Left ventricle myocardium inferior (tissue), 1 donor: ENCODE results near the gene CDH15. TPM values are rescaled to one million over a fixed set of nuclear protein-coding genes. Genes with fewer than 3 reads are reported as not detected.

Experiments used
- DNase-seq: peaks from one replicate; pipeline ENCODE4 v3.0.0-alpha.2; 2020
- H3K27ac ChIP-seq: fragments of 200-600 bp; replicated peaks from 2 replicates; pipeline ENCODE4 v1.8.0; 2021
- H3K27me3 ChIP-seq: fragments of 200-600 bp; 2 replicates; pipeline ENCODE4 v1.8.0; 2021; ENCODE audit warnings: low read depth
- H3K36me3 ChIP-seq: fragments of 200-600 bp; 2 replicates; pipeline ENCODE4 v1.8.0; 2021
- H3K4me1 ChIP-seq: fragments of 200-600 bp; 2 replicates; pipeline ENCODE4 v1.8.0; 2021
- H3K4me3 ChIP-seq: fragments of 200-600 bp; 2 replicates; pipeline ENCODE4 v1.8.0; 2021; ENCODE audit warnings: mild to moderate bottlenecking, moderate library complexity
- H3K9me3 ChIP-seq: fragments of 200-600 bp; replicated peaks from 2 replicates; pipeline ENCODE4 v1.8.0; 2021
- CTCF ChIP-seq: fragments of 200-600 bp; IDR thresholded peaks from 2 replicates; pipeline ENCODE4 v1.8.0; 2021; ENCODE audit warnings: antibody characterized with exemption, mild to moderate bottlenecking, borderline replicate concordance
- intact Hi-C: fragments of 100-400 bp; cut with micrococcal nuclease; formaldehyde crosslinking; loops from one replicate; pipeline ENCODE4 v1.11.0; 2022
- total RNA-seq: library from RNA; stranded (reverse); fragmentation: NEBNext Ultra II Directional; extraction: Animal tissue kit (Norgen Biotek cat#: 25700); gene quantifications from one replicate; pipeline ENCODE4 v1.2.1, GENCODE V29; 2021
- donor health status: DM: no; HTN: yes; CAD: no; lungs with severe emphysema.

Gene CDH15
- total RNA-seq, 1 donor from 2014 or later: not detected

- H3K27me3 ChIP-seq: peaks cover 80% of the 10 kb centered on the region
- no peaks in the 10 kb centered on the region for H3K36me3 ChIP-seq
- peaks cover 23% of the 10 kb centered on the region for H3K4me1 ChIP-seq
- no peak for TF ChIP-seq CTCF
- intact Hi-C loops: no loop called here
- no peak for DNase-seq
- no peak overlapping the region for H3K27ac ChIP-seq
- no peaks in the 10 kb centered on the region for H3K9me3 ChIP-seq
- H3K4me3 ChIP-seq: peak overlapping the region; percentile 25
Measured at GRCh38 chr16:89166696-89167424, 4.7 kb upstream of the CDH15 start.

- Histone ChIP-seq H3K27ac (no peak overlapping the region), H3K4me3 (peak overlapping the region; percentile 25), H3K27me3 (peaks cover 85% of the 10 kb centered on the region), H3K9me3 (no peaks in the 10 kb centered on the region), H3K4me1 (peaks cover 24% of the 10 kb centered on the region), H3K36me3 (no peaks in the 10 kb centered on the region)
- intact Hi-C loops: no loop called here
- TF ChIP-seq CTCF: peak; percentile 83
- DNase-seq: peak; percentile 78
Measured at GRCh38 chr16:89167425-89167941, 4.1 kb upstream of the CDH15 start.

DNA sequence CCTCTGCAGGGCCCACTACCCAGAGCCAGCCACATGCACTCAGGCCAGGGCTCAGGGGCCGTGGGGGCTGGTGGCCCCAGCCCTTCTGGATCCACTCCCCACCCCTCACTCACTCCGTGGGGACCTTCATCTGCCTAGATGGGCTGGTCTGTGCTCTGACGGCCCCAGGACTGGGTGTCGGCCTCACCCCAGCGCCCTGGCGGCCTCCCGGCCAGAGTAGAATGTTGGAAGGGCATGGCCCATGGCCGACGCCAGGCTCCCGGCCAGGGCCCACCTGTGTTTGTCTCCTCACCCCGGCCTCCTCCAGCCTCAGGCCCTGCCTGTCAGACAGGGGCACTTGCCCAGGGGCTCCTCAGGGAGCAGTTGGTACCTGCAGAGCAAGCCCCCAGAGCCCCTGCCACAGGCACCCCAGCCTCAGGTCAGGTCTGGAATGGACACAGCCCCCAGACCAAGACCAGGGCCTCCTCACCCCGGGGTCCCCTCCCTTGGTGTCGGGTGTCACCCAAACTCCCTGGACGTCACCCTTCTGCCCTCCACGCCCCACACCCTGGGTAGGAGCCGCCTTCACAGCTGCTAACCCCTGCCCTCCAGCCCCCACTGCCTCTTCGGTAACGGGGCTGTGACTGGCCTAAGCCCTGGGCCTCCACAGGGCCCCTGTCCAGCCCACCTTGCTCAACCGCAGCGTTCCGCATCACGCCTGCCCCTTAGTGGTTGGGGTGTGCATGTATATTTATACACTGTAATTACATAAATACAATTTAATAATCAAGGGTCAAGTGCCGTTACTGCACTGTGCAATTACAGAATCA is 3.0 kb upstream of the CDH15 start:
- Histone ChIP-seq H3K9me3 (no peaks in the 10 kb centered on the region), H3K4me3 (no peak overlapping the region), H3K27ac (no peak overlapping the region), H3K4me1 (peaks cover 24% of the 10 kb centered on the region), H3K36me3 (no peaks in the 10 kb centered on the region), H3K27me3 (peaks cover 88% of the 10 kb centered on the region)
- intact Hi-C loops: no loop called here
- no peak for DNase-seq
- no peak for TF ChIP-seq CTCF

- H3K27ac ChIP-seq: no peak overlapping the region
- intact Hi-C loops: no loop called here
- no peaks in the 10 kb centered on the region for H3K9me3 ChIP-seq
- H3K4me1 ChIP-seq: peaks cover 24% of the 10 kb centered on the region
- peaks cover 82% of the 10 kb centered on the region for H3K27me3 ChIP-seq
- H3K4me3 ChIP-seq: no peak overlapping the region
- H3K36me3 ChIP-seq: no peaks in the 10 kb centered on the region
- TF ChIP-seq CTCF: no peak
- no peak for DNase-seq
Measured at GRCh38 chr16:89169778-89170177, 1.8 kb upstream of the CDH15 start.

- peaks cover 24% of the 10 kb centered on the region for H3K4me1 ChIP-seq
- H3K4me3 ChIP-seq: peak overlapping the region; percentile 59
- no peaks in the 10 kb centered on the region for H3K9me3 ChIP-seq
- no peak overlapping the region for H3K27ac ChIP-seq
- H3K27me3 ChIP-seq: peaks cover 82% of the 10 kb centered on the region
- intact Hi-C loops: no loop called here
- TF ChIP-seq CTCF: no peak
- DNase-seq: no peak
- H3K36me3 ChIP-seq: no peaks in the 10 kb centered on the region
Measured at GRCh38 chr16:89170346-89171215, 967 bp upstream of the CDH15 start.
